ENCODE results near the gene FOXJ3.

Gene FOXJ3

DNA sequence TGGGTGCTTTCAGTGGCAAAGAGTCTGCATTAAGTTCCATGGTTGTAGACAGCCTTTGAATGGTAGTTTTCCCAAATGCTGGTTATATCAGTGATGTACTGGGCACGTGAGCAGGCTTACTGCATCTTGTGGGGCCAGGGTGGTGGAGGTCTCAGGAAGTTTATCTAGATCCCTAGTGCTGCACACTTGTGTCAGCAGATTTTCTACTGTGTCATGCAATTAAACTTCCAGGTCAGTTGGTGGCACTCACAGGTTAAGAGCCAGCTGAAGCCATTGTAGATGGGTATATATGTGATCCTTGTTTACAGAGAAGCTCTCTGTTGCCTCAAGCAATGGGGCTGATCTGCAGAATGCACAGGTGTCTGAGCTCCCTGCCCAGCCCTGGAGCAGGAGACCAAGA lies 33.0 kb downstream of the FOXJ3 start:
- DNase-seq = no peak

DNA sequence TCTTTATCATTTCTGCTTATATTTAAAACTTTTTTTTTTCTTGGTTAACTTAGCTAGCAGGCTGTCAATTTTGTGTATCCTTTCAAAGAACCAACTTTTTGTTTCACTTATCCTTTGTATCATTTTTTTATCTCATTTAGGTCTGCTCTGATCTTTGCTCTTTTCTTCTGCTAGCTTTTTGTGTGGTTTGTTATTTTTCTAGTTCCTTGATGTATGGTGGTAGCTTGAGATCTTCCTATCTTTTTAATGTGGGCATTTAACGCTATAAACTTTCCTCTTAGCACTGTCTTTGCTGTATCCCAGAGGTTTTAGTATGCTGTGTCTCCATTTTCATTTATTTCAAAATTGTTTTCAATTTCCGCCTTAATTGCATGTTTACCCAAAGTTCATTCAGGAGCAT lies 36.5 kb downstream of the FOXJ3 start:
- DNase-seq = no peak

DNA sequence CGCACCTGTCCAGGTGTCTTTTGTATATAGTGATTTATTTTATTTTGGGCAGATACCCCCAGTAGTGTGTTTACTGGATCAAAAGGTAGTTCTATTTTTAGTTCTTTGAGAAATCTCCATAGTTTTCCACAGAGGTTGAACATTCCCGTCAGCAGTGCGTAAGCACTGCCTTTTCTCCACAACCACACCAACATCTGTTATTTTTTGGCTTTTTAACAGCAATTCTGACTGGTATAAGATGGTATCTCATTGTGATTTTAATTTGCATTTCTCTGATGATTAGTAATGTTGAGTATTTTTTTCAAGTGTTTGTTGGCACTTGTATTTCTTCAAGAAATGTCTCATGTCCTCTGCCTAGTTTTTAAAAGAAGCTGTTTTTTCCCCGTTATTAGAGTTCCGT lies 39.2 kb downstream of the FOXJ3 start:
- DNase-seq = no peak

DNA sequence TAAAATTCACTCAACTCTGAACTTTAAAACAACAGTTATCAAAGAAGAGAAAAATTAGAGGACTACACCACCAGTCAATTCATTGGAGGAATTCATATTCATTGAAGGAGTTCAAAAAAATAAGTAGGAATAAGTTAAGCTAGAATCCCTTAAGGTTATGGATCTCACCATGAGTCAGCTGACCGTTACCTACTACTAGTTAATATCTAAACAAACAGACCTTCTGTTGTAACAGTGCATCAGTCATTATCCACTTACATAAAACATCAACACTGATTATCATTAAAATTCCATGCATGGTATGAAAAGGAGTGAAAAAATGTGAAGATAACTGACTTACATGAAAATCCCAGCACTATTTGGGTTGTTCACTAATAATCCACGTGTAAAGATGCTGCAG lies 44.9 kb downstream of the FOXJ3 start:
- no peak for DNase-seq

DNA sequence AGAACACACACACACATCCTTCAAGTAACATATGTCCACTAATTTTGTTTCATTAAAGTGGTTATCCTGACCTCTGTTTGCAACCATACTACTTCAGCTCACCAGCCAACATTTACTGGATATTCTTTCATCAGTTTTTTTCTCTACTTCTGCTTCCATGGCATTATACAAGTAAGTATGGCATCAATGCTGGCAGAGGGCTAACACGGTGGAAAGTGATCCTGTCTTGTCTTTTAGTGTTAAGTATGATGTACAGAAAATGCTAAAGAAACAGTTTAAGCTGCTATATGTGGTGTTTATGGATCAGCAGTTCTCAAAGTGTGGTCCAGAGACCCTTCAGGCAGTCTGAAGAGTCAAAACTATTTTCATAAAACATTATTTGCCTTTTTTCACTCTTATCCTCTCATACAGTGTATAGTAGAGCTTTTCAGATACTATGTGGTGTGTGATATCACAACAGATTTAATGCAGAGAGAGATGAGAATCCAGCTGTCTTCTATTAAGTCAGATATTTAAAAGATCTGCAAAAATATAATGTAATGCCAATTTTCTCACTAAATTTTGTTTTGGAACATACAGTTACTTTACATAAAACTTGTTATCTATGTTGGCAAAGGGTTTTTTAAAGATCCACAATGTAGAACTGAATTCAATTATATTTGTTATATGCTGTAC lies 46.6 kb downstream of the FOXJ3 start:
- DNase-seq = no peak

DNA sequence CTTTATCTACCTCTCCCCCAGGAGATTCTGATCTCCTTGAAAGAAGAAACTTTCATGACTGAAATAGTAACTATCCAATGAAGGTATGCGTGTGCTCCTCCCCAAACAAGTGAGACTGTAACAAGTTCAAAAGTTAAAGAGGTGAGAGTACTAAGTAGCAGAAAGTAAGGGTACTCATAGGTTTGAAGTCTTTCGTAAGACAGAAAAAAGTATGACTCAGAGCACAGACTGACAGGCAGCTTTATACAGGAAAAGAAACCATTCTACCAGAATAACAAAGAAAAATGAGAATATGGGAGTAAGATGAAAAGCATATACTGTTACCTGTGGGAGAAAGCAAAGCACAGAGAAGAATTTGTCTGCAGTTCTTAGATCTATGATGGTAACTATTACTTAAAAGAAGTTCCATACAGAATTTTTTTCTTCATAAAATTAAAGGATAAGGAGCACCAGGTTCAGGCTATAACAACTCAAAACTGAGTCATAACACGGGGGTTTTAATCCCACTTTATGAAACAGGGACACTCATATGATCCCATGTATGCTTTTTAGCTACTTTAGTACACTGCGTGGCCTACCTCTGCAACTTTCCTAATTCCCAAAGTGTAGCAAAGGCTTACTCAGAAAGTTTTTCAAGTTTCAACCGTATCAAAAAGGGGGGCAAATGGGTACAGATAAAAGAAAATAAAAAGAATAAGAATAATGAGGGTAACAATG lies 52.0 kb downstream of the FOXJ3 start:
- no peak for DNase-seq

DNA sequence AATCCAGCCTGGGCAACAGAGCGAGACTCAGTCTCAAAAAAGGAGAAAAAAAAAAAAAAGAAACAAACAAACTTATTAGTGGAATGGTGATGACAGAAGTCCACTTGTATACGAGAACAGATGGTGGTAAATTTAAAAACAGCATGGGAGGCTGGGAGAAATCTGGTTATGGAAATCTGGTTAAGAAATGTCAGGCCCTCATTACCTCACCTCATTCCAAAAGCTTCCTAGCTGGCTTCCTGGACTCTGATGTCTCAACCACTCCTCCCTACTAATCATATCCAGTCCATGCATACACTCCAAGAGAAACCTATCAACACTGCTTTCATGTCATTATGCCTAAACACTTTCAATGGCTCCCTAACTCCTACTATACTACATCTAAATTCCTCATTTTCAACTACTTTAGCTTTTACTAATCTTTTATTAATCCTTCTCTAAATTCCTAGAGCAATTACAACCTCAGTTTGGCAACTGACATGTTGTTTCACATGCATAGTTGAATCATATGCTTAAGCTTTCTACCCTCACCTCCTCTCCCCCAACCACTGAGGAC lies 52.9 kb downstream of the FOXJ3 start:
- DNase-seq = no peak

DNA sequence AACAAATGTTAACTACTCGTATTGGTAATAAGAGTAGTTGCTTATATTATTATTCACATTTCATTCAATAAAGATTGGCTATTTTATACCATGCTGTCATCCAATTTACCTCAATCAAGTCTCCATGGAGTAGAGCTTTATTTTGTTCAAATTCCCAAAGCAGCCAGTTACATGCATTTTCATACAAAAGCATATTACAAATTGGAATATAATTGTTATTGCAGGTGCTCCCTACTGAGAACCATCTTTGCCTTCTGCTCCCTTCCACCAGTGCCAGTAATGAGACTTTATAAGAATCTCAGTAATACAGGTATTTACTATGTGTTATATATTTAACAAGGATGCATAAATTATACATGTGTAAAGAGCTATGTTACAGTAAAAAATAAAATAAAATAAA lies 54.2 kb downstream of the FOXJ3 start:
- no peak for DNase-seq

DNA sequence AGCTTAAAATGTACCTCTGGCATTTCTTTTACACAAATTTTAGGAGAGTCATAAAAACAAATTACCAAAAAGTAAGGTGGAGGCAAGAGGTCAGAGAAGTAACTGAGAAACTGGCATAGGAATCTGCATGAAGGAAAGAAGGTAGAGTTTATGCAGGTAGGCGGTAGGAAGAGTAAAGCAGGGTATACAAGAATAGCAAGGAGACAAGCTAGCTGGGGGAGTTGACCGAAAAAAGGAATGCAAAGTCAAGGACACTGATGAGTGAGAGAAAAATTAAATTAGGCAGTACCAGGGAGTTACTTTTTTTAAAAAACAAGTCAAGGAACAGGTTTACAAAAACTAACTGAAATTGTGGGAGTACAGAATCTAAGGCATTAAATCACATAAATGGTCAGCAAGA lies 56.0 kb downstream of the FOXJ3 start:
- DNase-seq = no peak

DNA sequence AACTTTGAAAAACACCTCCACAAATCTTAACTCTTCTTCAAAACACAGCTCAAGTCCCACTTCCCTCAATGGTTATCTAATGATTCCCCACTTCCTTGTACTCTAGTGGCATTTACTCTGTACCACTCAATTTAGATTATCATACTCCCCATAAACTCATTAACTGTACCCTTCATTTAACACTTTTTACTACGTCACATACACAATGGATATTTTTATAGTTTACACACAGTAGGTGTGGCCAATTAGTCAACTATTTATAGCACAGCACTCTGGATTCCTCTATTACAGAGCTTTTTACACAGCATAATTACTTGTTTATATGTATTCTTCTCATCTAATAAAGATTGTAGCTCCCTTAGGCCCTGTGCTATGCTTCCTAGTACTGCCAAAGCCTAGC lies 62.1 kb downstream of the FOXJ3 start:
- DNase-seq = no peak

DNA sequence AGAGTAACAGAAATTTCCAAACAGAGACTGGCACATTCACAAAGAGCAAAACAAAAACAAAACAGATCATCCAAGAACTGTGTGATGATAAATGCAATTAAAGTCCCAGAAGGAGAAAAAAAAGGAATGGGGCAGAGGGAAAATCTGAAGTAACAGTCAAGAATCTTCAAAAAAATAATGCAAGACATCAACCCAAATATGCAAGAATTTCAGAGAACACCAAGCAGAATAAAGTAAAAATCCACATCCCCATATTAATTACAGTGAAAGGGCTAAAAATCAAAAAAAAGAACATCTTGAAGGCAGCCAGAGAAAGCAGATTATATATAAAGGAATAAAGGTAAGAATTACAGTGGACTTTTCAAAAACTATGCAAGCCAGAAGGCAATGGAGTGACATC lies 67.1 kb downstream of the FOXJ3 start:
- no peak for DNase-seq

DNA sequence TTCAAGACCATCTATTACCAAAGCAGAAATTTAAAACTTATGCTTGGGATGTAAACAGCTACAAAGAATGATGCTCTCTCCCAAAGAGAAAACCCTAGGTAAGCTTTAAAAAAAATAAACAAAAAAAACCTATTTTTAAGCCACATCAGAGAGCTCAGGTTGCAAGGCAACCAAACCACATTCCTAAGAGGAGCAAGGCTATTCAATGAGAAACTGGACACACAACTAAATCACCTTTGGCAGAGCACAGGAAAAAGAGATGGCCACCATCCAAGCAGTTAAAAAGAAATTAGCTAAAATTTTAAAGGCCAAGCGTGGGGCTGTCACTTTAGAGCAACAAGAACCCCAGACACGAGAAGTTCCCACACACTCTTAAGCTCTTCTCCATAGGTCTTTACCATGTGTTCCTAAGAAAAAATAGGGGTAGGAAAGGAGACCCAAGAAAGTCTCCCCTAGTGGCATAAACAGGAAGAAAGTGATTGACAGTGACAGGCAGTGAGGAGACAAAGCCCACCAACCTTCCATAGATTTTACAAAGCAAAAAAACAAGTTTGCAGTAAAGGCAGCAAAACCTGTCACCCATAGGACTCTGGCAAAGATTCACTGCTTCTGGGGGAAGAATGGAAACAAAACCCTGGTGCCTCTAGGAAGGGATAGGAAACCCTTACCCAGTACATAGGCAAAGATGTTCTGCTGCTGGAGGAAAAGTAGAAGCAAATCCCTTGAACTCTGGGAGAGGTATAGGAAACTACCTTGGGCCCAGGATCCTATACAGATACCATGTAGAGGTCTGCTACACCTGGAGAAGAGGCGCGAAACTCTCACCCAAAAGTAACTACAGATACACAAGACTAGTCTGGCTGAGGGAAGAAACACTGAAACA lies 68.5 kb downstream of the FOXJ3 start:
- DNase-seq = no peak

DNA sequence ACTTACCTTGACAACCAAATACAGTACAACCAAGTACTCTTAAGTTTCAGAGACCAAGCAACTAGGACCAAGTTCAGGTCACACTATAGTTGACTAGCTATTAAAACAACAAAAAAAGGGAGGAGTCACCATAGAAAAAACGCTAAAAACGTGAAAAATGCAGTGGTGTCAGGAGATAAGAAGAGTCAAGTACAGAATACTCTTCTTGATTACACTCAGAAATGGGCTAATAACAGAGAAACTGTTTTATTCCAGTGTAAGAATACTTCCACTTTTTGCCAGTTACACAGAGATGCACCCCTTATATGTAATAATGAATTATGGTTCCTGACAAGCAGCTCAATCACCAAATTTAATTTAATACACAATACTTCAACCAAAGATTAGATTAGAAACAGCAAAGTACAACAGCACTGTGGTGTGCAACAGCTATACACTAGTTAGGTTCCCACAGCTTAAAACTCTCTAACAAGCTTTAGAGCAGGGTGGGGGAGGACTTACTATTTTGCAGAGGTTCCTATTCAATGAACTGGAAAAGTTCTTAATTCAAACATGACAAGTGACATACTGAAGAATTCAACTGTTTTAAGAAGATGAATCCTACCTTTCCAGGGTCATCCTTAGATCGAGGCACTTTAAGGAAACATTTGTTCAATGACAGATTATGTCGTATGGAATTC lies 70.4 kb downstream of the FOXJ3 start:
- no peak for DNase-seq

DNA sequence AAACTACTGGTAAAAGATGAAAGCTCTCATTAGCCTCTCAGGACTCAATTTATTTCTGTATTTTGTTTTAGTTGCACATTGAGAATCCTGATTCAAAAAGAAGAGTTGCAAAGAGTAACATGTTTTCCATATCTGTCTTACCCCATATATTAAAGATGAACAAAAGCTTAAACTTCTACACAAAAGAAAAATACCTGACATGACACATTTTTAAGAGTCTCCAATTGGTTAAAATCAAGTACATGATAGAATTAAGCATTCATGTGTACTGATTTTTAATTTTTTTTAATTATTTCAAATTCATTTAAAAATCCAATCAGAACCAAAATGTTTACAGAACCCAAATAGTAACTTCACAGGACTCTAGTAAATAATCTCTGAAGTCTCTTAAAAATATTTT lies 72.0 kb downstream of the FOXJ3 start:
- DNase-seq = no peak

DNA sequence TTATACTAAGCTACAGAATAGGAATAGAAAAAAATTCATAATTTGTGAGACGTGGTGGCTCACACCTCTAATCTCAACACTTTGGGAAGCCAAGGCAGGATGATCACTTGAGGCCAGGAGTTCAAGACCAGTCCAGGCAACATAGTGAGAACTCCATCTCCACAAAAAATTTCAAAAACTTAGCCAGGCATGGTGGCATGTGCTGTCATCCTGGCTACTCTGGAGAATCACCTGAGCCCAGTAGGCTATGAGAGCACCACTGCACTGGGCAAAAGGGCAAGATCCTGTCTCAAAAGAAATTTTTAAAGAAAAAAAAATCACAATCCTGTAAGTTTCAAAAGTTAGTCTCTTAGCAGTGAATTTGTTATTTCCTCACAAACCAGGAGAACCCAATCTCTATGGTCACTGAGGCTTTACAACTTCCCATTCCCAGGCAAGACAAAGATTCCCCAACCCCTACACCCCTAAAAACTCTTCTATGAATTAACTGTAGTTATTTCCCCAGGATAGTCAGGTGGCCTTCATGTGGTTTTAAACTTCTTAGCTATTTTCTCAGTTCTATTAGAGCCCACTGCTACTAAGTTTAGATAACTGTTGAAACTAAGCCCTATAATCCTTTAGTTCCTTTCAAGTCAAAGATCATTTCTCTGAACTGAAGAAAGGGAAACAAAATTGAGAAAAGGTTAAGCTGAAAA lies 74.5 kb downstream of the FOXJ3 start:
- no peak for DNase-seq

DNA sequence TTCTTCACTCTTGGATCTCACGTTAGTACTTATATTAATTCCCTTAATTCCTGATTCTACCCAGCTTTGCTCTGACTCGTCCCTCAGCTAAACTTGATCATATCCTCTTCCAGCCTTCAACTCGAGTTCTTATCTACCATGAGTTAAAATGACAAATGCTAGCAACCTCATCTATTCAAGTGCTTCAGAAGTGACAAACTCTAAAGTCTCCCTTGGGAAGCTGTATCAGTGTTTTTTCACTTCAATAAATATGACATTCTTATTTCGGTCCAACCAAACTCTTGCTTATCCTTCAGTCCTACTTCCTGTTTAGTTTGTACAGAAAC lies 75.3 kb downstream of the FOXJ3 start:
- no peak for DNase-seq

DNA sequence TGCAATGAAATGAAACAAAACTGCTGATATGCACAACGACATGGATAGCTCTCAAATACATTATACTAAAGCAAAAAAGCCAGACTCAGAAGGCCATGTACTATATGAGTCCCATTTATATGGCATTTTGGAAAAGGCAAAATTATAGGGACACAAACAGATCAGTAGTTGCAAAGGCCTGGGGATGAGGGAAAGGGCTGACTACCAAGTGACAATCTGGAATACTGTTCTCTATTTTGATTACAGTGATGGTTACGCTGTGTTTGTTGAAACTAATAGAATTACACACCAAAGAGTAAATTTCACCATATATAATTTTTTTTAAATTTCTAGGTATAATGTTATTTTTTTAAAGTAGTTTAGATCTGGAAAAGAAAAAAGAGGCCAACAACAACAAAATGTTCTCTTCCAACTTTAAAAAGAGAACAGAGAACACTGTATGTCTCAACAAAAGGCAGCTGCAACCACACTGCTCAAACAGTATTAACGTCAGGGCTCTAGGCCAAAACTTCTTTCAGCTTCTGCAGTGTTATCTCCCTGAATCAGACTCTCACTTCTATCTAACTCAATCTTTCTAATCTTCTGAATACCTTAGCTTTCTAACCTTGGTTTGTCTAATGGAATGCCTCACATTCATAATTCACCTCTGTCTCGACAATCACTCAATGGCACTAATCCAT lies 75.8 kb downstream of the FOXJ3 start:
- no peak for DNase-seq

DNA sequence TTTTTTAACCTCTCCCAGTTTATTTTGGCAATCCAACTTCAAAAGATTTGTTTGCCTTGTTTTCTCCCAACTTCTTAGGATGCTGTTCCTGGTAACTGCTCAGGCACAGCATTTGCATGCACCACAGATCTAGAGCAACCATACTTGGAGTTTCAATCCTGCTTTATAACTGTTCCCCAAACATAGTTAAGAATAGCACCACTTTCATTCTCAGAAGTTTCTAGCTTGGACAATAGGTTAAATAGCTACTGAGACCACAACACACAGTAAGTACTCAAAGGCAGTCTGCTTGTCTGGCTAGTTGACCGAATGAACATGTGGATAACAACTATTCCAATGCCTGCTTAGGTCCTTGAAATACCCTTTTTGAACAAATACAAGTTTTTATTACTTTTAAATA lies 76.8 kb downstream of the FOXJ3 start:
- no peak for DNase-seq

DNA sequence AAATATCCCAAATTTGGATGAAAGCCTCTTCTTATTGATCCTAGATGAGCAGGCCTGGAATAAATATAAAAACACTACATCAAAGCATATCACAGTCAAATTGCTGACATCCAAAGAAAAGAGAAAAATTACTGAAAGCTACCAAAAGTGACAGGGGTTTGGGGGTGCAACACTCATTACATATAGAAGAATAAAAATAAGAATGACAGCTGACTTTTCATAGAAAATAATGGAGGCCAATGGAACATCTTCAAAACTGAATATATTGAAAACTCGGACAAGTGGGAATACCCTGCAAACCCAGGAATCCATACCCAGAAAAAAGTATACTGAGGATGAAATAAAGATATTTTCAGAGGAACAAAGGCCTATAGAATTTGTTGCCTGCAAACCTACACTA lies 84.0 kb downstream of the FOXJ3 start:
- no peak for DNase-seq

DNA sequence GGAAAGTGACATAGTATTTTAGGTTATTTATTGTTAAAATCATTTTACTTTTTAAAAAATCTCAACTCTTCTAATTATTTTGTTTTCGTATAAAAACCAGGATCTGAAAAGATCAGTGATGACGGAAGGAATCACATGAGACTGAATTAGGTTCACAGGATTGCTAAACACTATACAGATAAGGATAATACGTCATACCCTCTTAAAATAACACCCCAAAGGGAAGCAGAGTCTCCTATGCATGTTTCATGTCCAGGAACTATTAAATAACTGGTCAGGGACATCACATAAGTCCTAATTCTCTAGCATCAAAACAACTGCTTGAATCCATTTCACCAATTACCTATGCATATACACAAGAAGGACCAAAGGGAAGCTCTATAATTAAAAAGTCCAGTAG lies 84.9 kb downstream of the FOXJ3 start:
- no peak for DNase-seq

DNA sequence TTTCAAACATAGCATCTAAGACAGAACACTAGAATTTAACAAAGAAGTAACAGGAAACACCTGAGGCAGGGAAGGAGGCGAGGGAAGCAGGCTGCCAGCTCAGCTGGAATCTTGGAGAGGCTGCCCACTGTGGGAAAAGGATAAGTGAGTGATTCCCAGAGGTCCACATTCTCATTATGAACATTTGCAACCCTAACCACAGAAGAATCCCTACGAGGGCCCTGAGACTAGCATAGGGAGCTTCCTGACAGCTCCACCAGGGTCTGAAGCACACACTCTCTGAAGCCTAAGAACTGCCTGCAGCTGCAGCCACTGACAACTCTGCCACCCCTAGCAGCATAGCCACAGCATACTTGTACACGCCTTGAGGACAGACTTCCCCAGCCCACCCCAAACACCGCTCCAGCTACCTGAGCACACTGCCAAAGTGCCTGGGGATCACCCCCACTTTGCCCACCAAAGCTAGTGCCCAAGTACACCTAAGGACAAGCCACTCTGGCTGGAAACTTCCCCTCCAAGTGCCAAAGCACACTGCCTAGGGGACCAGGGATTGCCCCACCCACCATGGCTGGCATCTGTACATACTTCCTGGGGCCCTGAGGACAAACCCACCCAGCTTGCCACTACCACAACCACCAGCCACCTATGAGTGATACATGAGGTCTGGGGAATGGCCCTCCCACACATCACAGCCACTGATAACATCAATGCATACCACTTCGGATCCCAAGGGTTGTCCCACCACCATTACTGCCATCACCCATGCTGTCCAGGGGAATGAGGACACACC lies 93.9 kb downstream of the FOXJ3 start:
- no peak for DNase-seq
